OCI-LY7 (cell line): ENCODE measurements around the gene CTDSPL. TPM values are rescaled to one million over a fixed set of nuclear protein-coding genes. Genes with fewer than 3 reads are reported as not detected.

Source experiments
- BruUV-seq: library from RNA; stranded (reverse); fragments of 400-500 nt; replicated peaks from 2 replicates; lab custom pipeline; 2021; lab: Mats Ljungman, UMichigan
- CTCF ChIA-PET: fragments of 300-600 bp; sonication (Branson Sonifier 250); formaldehyde crosslinking; loops from one replicate; lab custom pipeline; 2022; ENCODE audit warnings: antibody characterized with exemption; ENCODE audit not compliant: unreplicated experiment; lab: Charles Lee
- POLR2A ChIA-PET: fragments of 300-600 bp; sonication (Branson Sonifier 250); formaldehyde crosslinking; loops from one replicate; lab custom pipeline; 2022; ENCODE audit warnings: antibody characterized with exemption; lab: Charles Lee
- DNase-seq: peaks from one replicate; pipeline ENCODE4 v3.0.0-alpha.2; 2015; ENCODE audit warnings: low spot score
- H2AFZ ChIP-seq: fragments of 200-600 bp; sonication (generic), shearing (Covaris generic); 2 replicates; pipeline ENCODE4 v1.6.1; 2014; ENCODE audit warnings: mild to moderate bottlenecking, antibody characterized with exemption, low read length, moderate library complexity
- H3K27ac ChIP-seq: fragments of 200-600 bp; sonication (generic); 2 replicates; pipeline ENCODE4 v1.5.1; 2014; ENCODE audit warnings: mixed run types, low read depth, mild to moderate bottlenecking, moderate library complexity, low read length, inconsistent platforms; ENCODE audit not compliant: poor library complexity, severe bottlenecking
- H3K36me3 ChIP-seq: fragments of 200-600 bp; sonication (generic); 2 replicates; pipeline ENCODE4 v1.6.1; 2014; ENCODE audit warnings: mild to moderate bottlenecking, antibody characterized with exemption, low read length, moderate library complexity, mixed read lengths; ENCODE audit not compliant: insufficient read depth
- H3K4me1 ChIP-seq: fragments of 200-600 bp; sonication (generic); 2 replicates; pipeline ENCODE4 v1.5.1; 2014; ENCODE audit warnings: mild to moderate bottlenecking, low read length; ENCODE audit not compliant: insufficient read depth, poor library complexity, severe bottlenecking
- H3K4me2 ChIP-seq: fragments of 200-600 bp; sonication (generic); 2 replicates; pipeline ENCODE4 v1.6.1; 2014; ENCODE audit warnings: mild to moderate bottlenecking, low read length
- H3K4me3 ChIP-seq: fragments of 200-600 bp; sonication (generic); 2 replicates; pipeline ENCODE4 v1.5.1; 2014; ENCODE audit warnings: mild to moderate bottlenecking, low read depth, low read length; ENCODE audit not compliant: poor library complexity, severe bottlenecking
- H3K79me2 ChIP-seq: fragments of 200-600 bp; sonication (generic); 2 replicates; pipeline ENCODE4 v1.6.1; 2016; ENCODE audit warnings: low read depth, mild to moderate bottlenecking, low read length, moderate library complexity, mixed read lengths; ENCODE audit not compliant: insufficient read depth
- H3K9me2 ChIP-seq: fragments of 200-600 bp; sonication (generic); 2 replicates; pipeline ENCODE4 v1.6.1; 2016; ENCODE audit warnings: mild to moderate bottlenecking, low read length, mixed read lengths; ENCODE audit not compliant: insufficient read depth
- H3K9me3 ChIP-seq: fragments of 200-600 bp; sonication (generic); 2 replicates; pipeline ENCODE4 v1.6.1; 2014; ENCODE audit warnings: mild to moderate bottlenecking, mixed run types, low read length, mixed read lengths
- H4K20me1 ChIP-seq: fragments of 200-600 bp; sonication (generic); 2 replicates; pipeline ENCODE4 v1.6.1; 2014; ENCODE audit warnings: mild to moderate bottlenecking, antibody characterized with exemption, low read length, moderate library complexity, mixed read lengths; ENCODE audit not compliant: insufficient read depth
- CTCF ChIP-seq: fragments of 200-600 bp; sonication (generic); conservative IDR thresholded peaks from 2 replicates; pipeline ENCODE4 v1.5.1; 2014; ENCODE audit warnings: mild to moderate bottlenecking, antibody characterized with exemption, low read length, moderate library complexity, mixed read lengths
- EZH2phosphoT487 ChIP-seq: fragments of 200-600 bp; sonication (generic); IDR thresholded peaks from 2 replicates; pipeline ENCODE4 v1.6.1; 2018; ENCODE audit warnings: low read depth, borderline replicate concordance, mild to moderate bottlenecking, mixed run types, antibody characterized with exemption, low read length, moderate library complexity, mixed read lengths
- intact Hi-C: fragments of 100-400 bp; cut with micrococcal nuclease; formaldehyde crosslinking; loops from one replicate; pipeline ENCODE4 v1.10.0; 2022; ENCODE audit not compliant: unreplicated experiment
- total RNA-seq, 2 experiments: library from RNA; depleted of rRNA in 1 of 2; stranded (reverse); fragments of >200 nt in 1 of 2; shearing (Covaris generic) in 1 of 2; gene quantifications; 2 replicates each; pipeline ENCODE4 v1.2.3, GENCODE V29; 2014 to 2022

Gene CTDSPL
- total RNA-seq, 2 experiments from 2014 or later: 0.38 TPM; not detected in 1

GRCh38 chr3:37899101-37899707 lies 37.5 kb downstream of the CTDSPL start:
- Histone ChIP-seq H3K4me3 (no peak overlapping the region), H3K9me3 (no peaks in the 10 kb centered on the region), H3K4me1 (peaks cover 14% of the 10 kb centered on the region), H4K20me1 (no peaks in the 10 kb centered on the region), H2AFZ (no peak overlapping the region), H3K27ac (no peak overlapping the region), H3K4me2 (no peak overlapping the region), H3K36me3 (no peaks in the 10 kb centered on the region), H3K79me2 (no peaks in the 10 kb centered on the region), H3K9me2 (no peaks in the 10 kb centered on the region)
- intact Hi-C loops: no loop called here
- no TSS peak for BruUV-seq
- CTCF ChIA-PET: no interaction called here
- POLR2A ChIA-PET: interaction anchor here (0.7 to 2.6 kb wide), 3 partner anchors 11 to 18 kb away, joined by 3 to 7 read pairs (median 3); no protein-coding TSS in a partner anchor
- TF ChIP-seq CTCF: no peak
- no peak for TF ChIP-seq EZH2phosphoT487
- no peak for DNase-seq

- BruUV-seq: no TSS peak
These were observed 38.1 kb downstream of the CTDSPL start for GRCh38 chr3:37899711-37900306.

More at GRCh38 chr3:37899711-37900306, 38.1 kb downstream of the CTDSPL start:
- Histone ChIP-seq H3K79me2 (no peaks in the 10 kb centered on the region), H3K36me3 (no peaks in the 10 kb centered on the region), H3K4me2 (no peak overlapping the region), H3K9me3 (no peaks in the 10 kb centered on the region), H2AFZ (no peak overlapping the region), H3K4me3 (no peak overlapping the region), H3K27ac (no peak overlapping the region), H3K4me1 (peaks cover 20% of the 10 kb centered on the region), H4K20me1 (no peaks in the 10 kb centered on the region), H3K9me2 (no peaks in the 10 kb centered on the region)
- no peak for DNase-seq
- ChIA-PET CTCF (no interaction called here), POLR2A (interaction anchor here (0.6 to 2.6 kb wide), 6 partner anchors 11 to 717 kb away, joined by 3 to 7 read pairs (median 3); partner anchors contain the start of gene ACAA1)
- intact Hi-C loops: no loop called here
- TF ChIP-seq EZH2phosphoT487 (no peak), CTCF (no peak)
